NCI-H1694 treated with DMSO at 0.1 percent for 48 hours (cell line): ENCODE results near the gene PDZD4.

Experiments
- DNase-seq: peaks from one replicate; lab custom pipeline; 2025; lab: John Stamatoyannopoulos, UW

The PDZD4 gene

GRCh38 chrX:153789654-153790053 lies 40.7 kb downstream of the PDZD4 start:
- no peak for DNase-seq

GRCh38 chrX:153786669-153787068 lies 43.7 kb downstream of the PDZD4 start:
- no peak for DNase-seq

GRCh38 chrX:153784325-153784967 lies 45.9 kb downstream of the PDZD4 start:
- DNase-seq = no peak

GRCh38 chrX:153783378-153784013 lies 46.8 kb downstream of the PDZD4 start:
- no peak for DNase-seq

GRCh38 chrX:153782871-153783270 lies 47.5 kb downstream of the PDZD4 start:
- no peak for DNase-seq

- peak; percentile 87 for DNase-seq
These were observed 48.0 kb downstream of the PDZD4 start for GRCh38 chrX:153782313-153782712.

- no peak for DNase-seq
These were observed 48.8 kb downstream of the PDZD4 start for GRCh38 chrX:153781428-153782047.

GRCh38 chrX:153780678-153781427 lies 49.5 kb downstream of the PDZD4 start, which contains the start of gene SRPK3:
SRPK3 (plus strand) TSS chrX:153781041; CDS start chrX:153781087, 46 bp downstream.
- no peak for DNase-seq

GRCh38 chrX:153779891-153780677 lies 50.3 kb downstream of the PDZD4 start:
- no peak for DNase-seq

- DNase-seq = peak; percentile 58
These were observed 51.7 kb downstream of the PDZD4 start for GRCh38 chrX:153778684-153779101.

- peak; percentile 15 for DNase-seq
These were observed 52.2 kb downstream of the PDZD4 start for GRCh38 chrX:153778181-153778580.

- no peak for DNase-seq
These were observed 52.9 kb downstream of the PDZD4 start for GRCh38 chrX:153777261-153778090.

- DNase-seq = no peak
These were observed 53.7 kb downstream of the PDZD4 start for GRCh38 chrX:153776611-153777045.

- no peak for DNase-seq
These were observed 54.2 kb downstream of the PDZD4 start for GRCh38 chrX:153776120-153776599.

GRCh38 chrX:153775293-153776119 lies 54.8 kb downstream of the PDZD4 start:
- DNase-seq = no peak

- DNase-seq = no peak
These were observed 55.6 kb downstream of the PDZD4 start for GRCh38 chrX:153774576-153775292.

GRCh38 chrX:153773741-153774575 lies 56.4 kb downstream of the PDZD4 start:
- DNase-seq = no peak

- no peak for DNase-seq
These were observed 57.1 kb downstream of the PDZD4 start for GRCh38 chrX:153773218-153773611.
